KOPT-K1 (cell line): ENCODE measurements around the gene MEIOB.

ENCODE experiments used
- H3K27ac ChIP-seq: fragments of 200-600 bp; sonication (generic); 2 replicates; pipeline ENCODE4 v1.5.1; 2016; ENCODE audit warnings: antibody characterized with exemption, mild to moderate bottlenecking, low read depth, low read length; ENCODE audit not compliant: poor library complexity, severe bottlenecking
- H3K36me3 ChIP-seq: fragments of 200-600 bp; sonication (generic); 2 replicates; pipeline ENCODE4 v1.5.1; 2017; ENCODE audit warnings: antibody characterized with exemption, mild to moderate bottlenecking, low read length, moderate library complexity; ENCODE audit not compliant: insufficient read depth
- H3K9me3 ChIP-seq: fragments of 200-600 bp; sonication (generic); 2 replicates; pipeline ENCODE4 v1.5.1; 2017; ENCODE audit warnings: antibody characterized with exemption, low read length, mild to moderate bottlenecking; ENCODE audit not compliant: insufficient read depth, poor library complexity, severe bottlenecking

MEIOB gene

GRCh38 chr16:1870365-1871082, 1.4 kb downstream of the MEIOB start:
- Histone ChIP-seq H3K36me3 (no peaks in the 10 kb centered on the region), H3K27ac (no peak overlapping the region), H3K9me3 (no peaks in the 10 kb centered on the region)

- H3K27ac ChIP-seq: no peak overlapping the region
- H3K36me3 ChIP-seq: no peaks in the 10 kb centered on the region
- no peaks in the 10 kb centered on the region for H3K9me3 ChIP-seq
These were observed 5.9 kb downstream of the MEIOB start for GRCh38 chr16:1865902-1866690.

- Histone ChIP-seq H3K9me3 (no peaks in the 10 kb centered on the region), H3K27ac (no peak overlapping the region), H3K36me3 (no peaks in the 10 kb centered on the region)
These were observed 8.1 kb downstream of the MEIOB start for GRCh38 chr16:1863681-1864460.

- H3K27ac ChIP-seq: no peak overlapping the region
- H3K9me3 ChIP-seq: no peaks in the 10 kb centered on the region
- H3K36me3 ChIP-seq: no peaks in the 10 kb centered on the region
These were observed 9.6 kb downstream of the MEIOB start for GRCh38 chr16:1862394-1862793.

GRCh38 chr16:1861730-1862129, 10.2 kb downstream of the MEIOB start:
- Histone ChIP-seq H3K27ac (no peak overlapping the region), H3K9me3 (no peaks in the 10 kb centered on the region), H3K36me3 (no peaks in the 10 kb centered on the region)

- H3K36me3 ChIP-seq: no peaks in the 10 kb centered on the region
- no peak overlapping the region for H3K27ac ChIP-seq
- no peaks in the 10 kb centered on the region for H3K9me3 ChIP-seq
These were observed 12.3 kb downstream of the MEIOB start for GRCh38 chr16:1859650-1860049.

GRCh38 chr16:1858189-1858865, 13.6 kb downstream of the MEIOB start:
- no peaks in the 10 kb centered on the region for H3K36me3 ChIP-seq
- H3K9me3 ChIP-seq: no peaks in the 10 kb centered on the region
- no peak overlapping the region for H3K27ac ChIP-seq

- Histone ChIP-seq H3K27ac (no peak overlapping the region), H3K36me3 (no peaks in the 10 kb centered on the region), H3K9me3 (no peaks in the 10 kb centered on the region)
These were observed 14.4 kb downstream of the MEIOB start for GRCh38 chr16:1857433-1858097.

GRCh38 chr16:1851793-1852192, 20.2 kb downstream of the MEIOB start:
- Histone ChIP-seq H3K9me3 (no peaks in the 10 kb centered on the region), H3K27ac (no peak overlapping the region), H3K36me3 (no peaks in the 10 kb centered on the region)

- H3K27ac ChIP-seq: no peak overlapping the region
- H3K9me3 ChIP-seq: no peaks in the 10 kb centered on the region
- no peaks in the 10 kb centered on the region for H3K36me3 ChIP-seq
These were observed 21.0 kb downstream of the MEIOB start for GRCh38 chr16:1850981-1851380.

- H3K36me3 ChIP-seq: no peaks in the 10 kb centered on the region
- no peaks in the 10 kb centered on the region for H3K9me3 ChIP-seq
- H3K27ac ChIP-seq: no peak overlapping the region
These were observed 25.5 kb downstream of the MEIOB start for GRCh38 chr16:1846416-1846815.

GRCh38 chr16:1845985-1846384, 26.0 kb downstream of the MEIOB start:
- no peaks in the 10 kb centered on the region for H3K9me3 ChIP-seq
- no peak overlapping the region for H3K27ac ChIP-seq
- no peaks in the 10 kb centered on the region for H3K36me3 ChIP-seq

GRCh38 chr16:1839554-1839953, 32.4 kb downstream of the MEIOB start:
- H3K36me3 ChIP-seq: no peaks in the 10 kb centered on the region
- H3K9me3 ChIP-seq: no peaks in the 10 kb centered on the region
- H3K27ac ChIP-seq: no peak overlapping the region

GRCh38 chr16:1834096-1834495, 37.9 kb downstream of the MEIOB start:
- Histone ChIP-seq H3K9me3 (no peaks in the 10 kb centered on the region), H3K36me3 (peaks cover 8% of the 10 kb centered on the region; the same call in 1 of the 2 replicates), H3K27ac (no peak overlapping the region)
